Neuron (in vitro differentiated cells): ENCODE measurements around the gene FTHL17.

ENCODE experiments used
- H2AFZ ChIP-seq: one replicate; pipeline ENCODE4 v1.6.1; 2013; ENCODE audit warnings: low read depth, mild to moderate bottlenecking, inconsistent platforms, low read length, moderate library complexity
- H3K27me3 ChIP-seq: one replicate; pipeline ENCODE4 v1.6.1; 2013; ENCODE audit warnings: low read length; ENCODE audit not compliant: insufficient read depth
- H3K36me3 ChIP-seq: one replicate; pipeline ENCODE4 v1.6.1; 2013; ENCODE audit warnings: low read length; ENCODE audit not compliant: insufficient read depth
- H3K4me1 ChIP-seq: one replicate; pipeline ENCODE4 v1.6.1; 2013; ENCODE audit warnings: low read length; ENCODE audit not compliant: insufficient read depth
- H3K4me3 ChIP-seq: 2 replicates; pipeline ENCODE4 v1.5.1; 2013; ENCODE audit warnings: mild to moderate bottlenecking, low read length, moderate library complexity
- H3K9me3 ChIP-seq: one replicate; pipeline ENCODE4 v1.6.1; 2013; ENCODE audit warnings: low read length

FTHL17 gene

GRCh38 chrX:31071262-31071661 is 579 bp downstream of the FTHL17 start:
- Histone ChIP-seq H3K9me3 (no peaks in the 10 kb centered on the region), H3K4me1 (no peaks in the 10 kb centered on the region), H2AFZ (no peak overlapping the region)

DNA sequence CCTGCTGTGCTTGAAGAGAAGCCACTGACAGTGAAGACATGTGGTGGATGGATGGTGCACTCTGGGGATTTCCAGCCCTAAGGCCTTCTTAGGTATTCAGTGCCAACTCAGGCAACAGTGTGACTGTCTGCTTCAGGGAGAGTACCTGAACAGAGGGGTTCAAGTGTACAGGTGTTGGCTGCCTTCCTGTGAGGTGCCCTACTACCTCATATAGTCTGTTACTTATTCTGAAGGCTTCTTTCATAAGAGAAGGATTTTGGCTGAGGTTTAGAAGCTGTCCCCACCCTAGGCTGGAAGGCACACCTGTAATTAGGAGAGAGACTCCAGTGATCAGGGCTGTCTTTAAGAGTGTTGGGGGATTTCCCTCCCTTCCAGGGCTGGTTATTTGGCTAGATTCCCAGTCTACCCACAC is 1.8 kb downstream of the FTHL17 start:
- H3K9me3 ChIP-seq, result no peaks in the 10 kb centered on the region
- no peak overlapping the region for H3K4me3 ChIP-seq
- H2AFZ ChIP-seq, result no peak overlapping the region
- no peaks in the 10 kb centered on the region for H3K36me3 ChIP-seq
- H3K27me3 ChIP-seq, result no peaks in the 10 kb centered on the region
- H3K4me1 ChIP-seq, result no peaks in the 10 kb centered on the region

More at GRCh38 chrX:31071262-31071661, 579 bp downstream of the FTHL17 start:
- H3K4me3 ChIP-seq, result no peak overlapping the region
- H3K27me3 ChIP-seq, result no peaks in the 10 kb centered on the region
- no peaks in the 10 kb centered on the region for H3K36me3 ChIP-seq

DNA sequence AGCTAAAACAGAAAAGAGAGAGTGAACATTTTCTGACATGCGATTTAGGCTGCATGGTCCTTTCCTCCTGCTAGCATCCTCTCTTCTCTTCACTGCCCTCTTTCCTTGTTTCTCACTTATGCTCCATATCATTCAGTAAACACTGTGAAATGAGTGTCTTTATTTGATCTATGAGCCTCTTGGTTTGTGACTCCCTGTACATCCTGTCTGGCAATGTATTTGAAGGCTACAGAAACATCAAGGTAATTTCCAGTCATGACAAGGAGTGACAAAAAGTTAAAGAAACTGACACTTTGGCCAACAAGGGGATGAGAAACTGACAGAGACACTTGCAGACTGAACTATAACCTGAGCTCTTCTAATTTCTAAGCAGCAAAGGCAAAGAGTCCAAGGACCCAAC is 8.7 kb downstream of the FTHL17 start:
- no peak overlapping the region for H3K4me3 ChIP-seq
- no peaks in the 10 kb centered on the region for H3K27me3 ChIP-seq
- H3K36me3 ChIP-seq, result no peaks in the 10 kb centered on the region
- no peak overlapping the region for H2AFZ ChIP-seq
- H3K4me1 ChIP-seq, result no peaks in the 10 kb centered on the region
- H3K9me3 ChIP-seq, result no peaks in the 10 kb centered on the region

DNA sequence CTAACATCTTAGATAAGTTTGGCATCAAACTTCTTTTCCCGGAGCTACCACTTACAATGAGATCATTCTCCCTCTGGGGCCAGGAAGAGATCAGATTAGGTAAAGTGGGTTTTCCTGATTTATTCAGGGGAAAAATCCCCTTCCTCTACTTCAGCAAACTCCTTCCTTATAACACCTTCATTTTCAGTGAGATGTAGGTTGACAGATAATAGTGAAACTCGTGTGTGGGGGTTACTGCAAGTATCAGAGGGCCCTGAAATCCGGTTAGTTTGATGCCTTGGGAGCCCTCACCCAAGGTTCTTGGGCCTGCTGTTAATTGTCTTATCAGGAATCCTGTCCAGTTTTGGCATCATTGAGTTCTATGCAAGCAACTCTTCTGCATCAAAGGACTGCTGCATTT is 10.8 kb downstream of the FTHL17 start:
- Histone ChIP-seq H3K4me1 (no peaks in the 10 kb centered on the region), H3K36me3 (no peaks in the 10 kb centered on the region), H3K27me3 (no peaks in the 10 kb centered on the region), H2AFZ (no peak overlapping the region), H3K4me3 (no peak overlapping the region), H3K9me3 (no peaks in the 10 kb centered on the region)

GRCh38 chrX:31060016-31060415 is 11.8 kb downstream of the FTHL17 start:
- H2AFZ ChIP-seq, result no peak overlapping the region
- H3K27me3 ChIP-seq, result no peaks in the 10 kb centered on the region
- H3K4me3 ChIP-seq, result no peak overlapping the region
- no peaks in the 10 kb centered on the region for H3K9me3 ChIP-seq
- no peaks in the 10 kb centered on the region for H3K4me1 ChIP-seq
- H3K36me3 ChIP-seq, result no peaks in the 10 kb centered on the region

DNA sequence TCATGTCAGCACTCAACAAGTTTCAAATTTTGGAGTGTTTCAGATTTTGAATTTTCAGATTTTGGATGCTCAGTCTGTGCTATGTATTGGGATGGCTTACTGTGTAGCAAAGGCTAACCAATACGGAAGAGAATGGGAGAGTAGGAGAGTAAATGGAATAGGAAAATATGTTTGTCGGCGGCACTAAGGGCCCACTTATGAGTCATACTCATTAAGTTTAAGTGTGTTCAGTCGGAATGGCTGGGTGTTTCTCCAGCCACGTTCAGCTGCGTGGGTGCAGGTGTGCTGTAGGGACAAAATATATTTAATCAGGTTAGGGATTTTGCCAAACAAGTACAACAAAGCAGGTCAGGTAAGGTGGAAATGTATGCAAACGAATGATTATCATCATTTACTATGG is 13.6 kb downstream of the FTHL17 start:
- H3K9me3 ChIP-seq, result no peaks in the 10 kb centered on the region
- no peak overlapping the region for H3K4me3 ChIP-seq
- H2AFZ ChIP-seq, result no peak overlapping the region

GRCh38 chrX:31057691-31058090 is 14.2 kb downstream of the FTHL17 start:
- Histone ChIP-seq H3K9me3 (no peaks in the 10 kb centered on the region), H3K4me3 (no peak overlapping the region), H2AFZ (no peak overlapping the region), H3K36me3 (no peaks in the 10 kb centered on the region), H3K4me1 (no peaks in the 10 kb centered on the region), H3K27me3 (no peaks in the 10 kb centered on the region)

More for the DNA sequence above, 13.6 kb downstream of the FTHL17 start:
- no peaks in the 10 kb centered on the region for H3K36me3 ChIP-seq
- H3K4me1 ChIP-seq, result no peaks in the 10 kb centered on the region
- H3K27me3 ChIP-seq, result no peaks in the 10 kb centered on the region

DNA sequence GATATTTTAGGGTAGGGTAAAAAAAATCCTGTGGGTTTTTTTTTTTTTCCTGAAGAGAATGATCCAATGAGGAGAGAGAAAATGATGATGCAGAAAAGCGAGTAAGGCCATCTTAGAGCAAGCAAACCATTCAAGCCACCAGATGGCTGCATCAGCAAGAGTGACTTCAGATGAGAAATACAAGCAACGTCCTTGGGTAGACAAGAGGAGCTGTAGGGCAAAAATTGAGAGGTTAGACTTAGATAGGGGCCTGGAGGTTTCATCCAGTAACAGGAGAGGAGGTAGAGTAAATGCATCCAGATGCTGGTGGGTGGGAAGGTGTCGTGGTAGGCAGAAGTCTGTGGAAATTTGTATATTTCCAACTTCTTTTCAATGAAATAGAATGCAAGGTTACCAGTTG is 14.6 kb downstream of the FTHL17 start:
- no peaks in the 10 kb centered on the region for H3K4me1 ChIP-seq
- H3K36me3 ChIP-seq, result no peaks in the 10 kb centered on the region
- H3K27me3 ChIP-seq, result no peaks in the 10 kb centered on the region

GRCh38 chrX:31053621-31054020 is 18.2 kb downstream of the FTHL17 start:
- Histone ChIP-seq H3K27me3 (no peaks in the 10 kb centered on the region), H3K4me3 (no peak overlapping the region), H2AFZ (no peak overlapping the region), H3K36me3 (no peaks in the 10 kb centered on the region), H3K9me3 (no peaks in the 10 kb centered on the region), H3K4me1 (no peaks in the 10 kb centered on the region)

More for the DNA sequence above, 14.6 kb downstream of the FTHL17 start:
- Histone ChIP-seq H3K9me3 (no peaks in the 10 kb centered on the region), H3K4me3 (no peak overlapping the region), H2AFZ (no peak overlapping the region)

DNA sequence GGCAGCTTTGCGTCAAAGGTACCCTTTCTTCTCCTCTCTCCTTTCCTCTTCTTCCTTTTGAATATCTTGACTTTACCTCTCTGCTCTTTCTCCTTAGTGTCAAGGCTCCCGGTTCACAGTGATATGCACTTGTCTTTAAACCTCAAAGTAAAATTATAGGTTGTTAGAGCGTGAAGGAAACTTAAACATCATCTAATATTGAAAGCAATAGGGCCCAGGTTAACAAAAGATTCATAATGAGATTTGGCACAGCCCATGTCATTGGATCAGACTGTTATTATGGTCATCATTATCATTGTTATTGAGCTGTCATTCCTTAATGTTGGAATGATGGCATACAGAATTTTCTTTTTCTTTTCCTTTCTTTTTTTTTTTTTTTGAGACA is 32.5 kb downstream of the FTHL17 start:
- no peaks in the 10 kb centered on the region for H3K4me1 ChIP-seq
- no peaks in the 10 kb centered on the region for H3K36me3 ChIP-seq
- no peaks in the 10 kb centered on the region for H3K27me3 ChIP-seq
- no peak overlapping the region for H3K4me3 ChIP-seq
- H3K9me3 ChIP-seq, result no peaks in the 10 kb centered on the region
- H2AFZ ChIP-seq, result peak overlapping the region; percentile 29

GRCh38 chrX:31038575-31039326 is 33.1 kb downstream of the FTHL17 start:
- H2AFZ ChIP-seq, result peak overlapping the region; percentile 29
- no peaks in the 10 kb centered on the region for H3K9me3 ChIP-seq
- no peaks in the 10 kb centered on the region for H3K27me3 ChIP-seq
- H3K4me3 ChIP-seq, result no peak overlapping the region
- no peaks in the 10 kb centered on the region for H3K4me1 ChIP-seq
- no peaks in the 10 kb centered on the region for H3K36me3 ChIP-seq

DNA sequence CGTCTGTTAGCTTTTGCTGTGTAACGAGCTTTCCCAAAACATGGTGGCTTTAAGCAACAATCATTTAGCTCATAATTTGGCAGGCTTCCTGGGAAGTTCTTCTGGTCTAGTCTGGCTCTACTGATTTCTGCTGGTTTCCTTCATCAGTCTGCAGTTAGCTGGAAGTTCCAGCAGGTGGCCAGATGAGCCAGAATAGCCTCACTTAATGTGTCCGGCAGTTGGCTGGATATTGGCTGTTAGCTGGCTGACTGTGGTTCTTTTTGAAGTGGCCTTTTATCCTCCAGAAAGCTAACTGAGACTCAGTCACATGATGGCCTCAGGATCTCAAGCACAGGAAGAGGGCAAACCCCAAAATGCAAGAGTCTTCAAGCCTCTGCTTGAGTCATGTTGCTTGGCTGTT is 34.9 kb downstream of the FTHL17 start:
- H3K36me3 ChIP-seq, result no peaks in the 10 kb centered on the region
- H3K9me3 ChIP-seq, result no peaks in the 10 kb centered on the region
- no peak overlapping the region for H3K4me3 ChIP-seq
- H3K27me3 ChIP-seq, result no peaks in the 10 kb centered on the region
- no peaks in the 10 kb centered on the region for H3K4me1 ChIP-seq
- no peak overlapping the region for H2AFZ ChIP-seq

- no peak overlapping the region for H2AFZ ChIP-seq
- no peaks in the 10 kb centered on the region for H3K9me3 ChIP-seq
- H3K4me1 ChIP-seq, result peaks cover 3% of the 10 kb centered on the region
- H3K27me3 ChIP-seq, result no peaks in the 10 kb centered on the region
- no peaks in the 10 kb centered on the region for H3K36me3 ChIP-seq
- no peak overlapping the region for H3K4me3 ChIP-seq
Measured at GRCh38 chrX:31027351-31027750, 44.5 kb downstream of the FTHL17 start.

DNA sequence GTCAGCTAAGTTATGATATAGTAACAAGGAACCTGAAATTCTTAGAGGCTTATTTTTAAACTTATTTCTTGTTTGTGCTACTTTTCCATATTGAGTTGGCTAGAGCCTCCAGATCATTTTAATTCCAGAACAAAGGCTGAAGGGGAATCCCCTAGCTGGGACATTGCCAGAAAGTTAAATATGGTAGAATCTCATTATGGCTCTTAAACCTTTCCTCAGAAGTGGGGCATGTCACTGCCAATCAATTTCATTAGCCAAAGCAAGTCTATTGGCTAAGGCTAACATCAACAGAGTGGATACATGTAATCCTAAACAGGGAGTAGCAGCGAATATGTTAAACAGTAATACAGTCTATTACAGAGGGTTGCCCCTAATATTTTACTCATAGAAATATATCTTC is 47.0 kb downstream of the FTHL17 start:
- H3K9me3 ChIP-seq, result no peaks in the 10 kb centered on the region
- H2AFZ ChIP-seq, result no peak overlapping the region
- no peaks in the 10 kb centered on the region for H3K27me3 ChIP-seq
- no peaks in the 10 kb centered on the region for H3K36me3 ChIP-seq
- H3K4me3 ChIP-seq, result no peak overlapping the region
- H3K4me1 ChIP-seq, result no peaks in the 10 kb centered on the region
